ENCODE results near the gene DPY19L3.
"Not testable (repeated sequence)": the region's sequence is repeated elsewhere in the genome, so short reads cannot be mapped to it uniquely, and the experiment has no call there.

Gene DPY19L3

DNA sequence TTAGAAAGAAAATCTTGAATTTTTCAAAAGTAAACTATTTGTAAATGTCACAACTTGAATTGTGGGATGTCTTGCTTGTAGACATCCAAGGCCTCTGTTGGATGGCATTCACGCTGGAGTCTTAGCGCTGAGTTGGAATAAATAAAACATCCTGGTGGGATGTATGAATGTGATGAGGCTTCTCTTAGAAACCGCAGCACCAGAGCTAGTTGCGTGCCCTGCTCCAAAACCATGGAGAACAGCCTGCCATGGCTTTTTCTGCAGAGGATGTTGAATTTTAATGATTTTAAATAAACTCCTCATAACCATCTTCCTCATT lies 70.4 kb downstream of the DPY19L3 start:
- H3K4me3 ChIP-seq (ENCODE audit: low read length), result no peak overlapping the region
- H3K4me1 ChIP-seq (ENCODE audit: control insufficient read depth, insufficient read depth, low read length), result no peaks in the 10 kb centered on the region
- no peak overlapping the region for H3K4me2 ChIP-seq (ENCODE audit: low read length)
- H3K27me3 ChIP-seq (ENCODE audit: control insufficient read depth, insufficient read depth, low read length), result no peaks in the 10 kb centered on the region
- H3K9me3 ChIP-seq (replicated peaks; ENCODE audit: low read length), result no peaks in the 10 kb centered on the region
- H3K36me3 ChIP-seq (ENCODE audit: insufficient read depth, low read length), result peaks cover 44% of the 10 kb centered on the region
- H3K9ac ChIP-seq (ENCODE audit: low read depth, low read length), result no peak overlapping the region

DNA sequence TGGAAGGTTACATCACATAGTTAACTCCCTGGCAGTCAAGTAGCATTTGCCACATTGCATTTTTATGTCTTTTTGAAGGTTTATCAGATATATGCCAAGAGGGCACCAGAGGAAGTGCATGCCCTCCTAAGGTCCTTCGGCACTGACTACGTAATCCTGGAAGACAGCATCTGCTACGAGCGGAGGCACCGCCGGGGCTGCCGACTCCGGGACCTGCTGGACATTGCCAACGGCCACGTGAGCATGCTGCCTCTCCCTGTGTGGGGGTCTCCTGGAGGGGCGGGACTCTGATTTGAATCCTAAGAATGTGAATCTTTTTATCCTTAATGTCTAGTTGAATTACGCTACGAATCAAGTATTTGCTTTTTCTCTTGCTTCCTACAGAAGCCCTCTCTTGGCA lies 74.8 kb downstream of the DPY19L3 start:
- Histone ChIP-seq H3K4me1 (ENCODE audit: control insufficient read depth, insufficient read depth, low read length) (no peaks in the 10 kb centered on the region), H3K9ac (ENCODE audit: low read depth, low read length) (no peak overlapping the region), H3K9me3 (replicated peaks; ENCODE audit: low read length) (no peaks in the 10 kb centered on the region), H3K4me3 (ENCODE audit: low read length) (no peak overlapping the region), H3K27me3 (ENCODE audit: control insufficient read depth, insufficient read depth, low read length) (no peaks in the 10 kb centered on the region), H3K4me2 (ENCODE audit: low read length) (no peak overlapping the region), H3K36me3 (ENCODE audit: insufficient read depth, low read length) (peaks cover 59% of the 10 kb centered on the region)

DNA sequence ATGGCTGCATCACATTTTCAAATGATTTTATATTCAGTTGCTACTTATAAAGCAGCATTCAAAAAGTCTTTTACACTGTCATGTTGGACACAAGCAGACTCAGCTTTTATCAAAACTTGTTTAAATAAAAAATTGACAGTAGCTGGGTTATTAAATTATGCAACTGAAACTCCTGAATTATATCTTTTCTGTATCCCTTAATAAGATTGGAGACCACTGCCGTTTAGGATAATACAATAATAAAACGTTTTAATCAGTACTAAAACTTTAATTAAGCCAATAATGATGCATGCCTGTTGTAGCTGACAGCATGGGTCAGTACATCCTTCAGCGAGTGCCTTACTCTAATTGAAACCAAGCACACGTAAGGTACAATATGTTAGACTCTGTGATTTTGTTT lies 78.0 kb downstream of the DPY19L3 start:
- H3K4me2 ChIP-seq (ENCODE audit: low read length), result no peak overlapping the region
- H3K36me3 ChIP-seq (ENCODE audit: insufficient read depth, low read length), result peaks cover 69% of the 10 kb centered on the region
- H3K9ac ChIP-seq (ENCODE audit: low read depth, low read length), result no peak overlapping the region
- no peaks in the 10 kb centered on the region for H3K9me3 ChIP-seq (replicated peaks; ENCODE audit: low read length)
- no peaks in the 10 kb centered on the region for H3K4me1 ChIP-seq (ENCODE audit: control insufficient read depth, insufficient read depth, low read length)
- no peaks in the 10 kb centered on the region for H3K27me3 ChIP-seq (ENCODE audit: control insufficient read depth, insufficient read depth, low read length)
- no peak overlapping the region for H3K4me3 ChIP-seq (ENCODE audit: low read length)

DNA sequence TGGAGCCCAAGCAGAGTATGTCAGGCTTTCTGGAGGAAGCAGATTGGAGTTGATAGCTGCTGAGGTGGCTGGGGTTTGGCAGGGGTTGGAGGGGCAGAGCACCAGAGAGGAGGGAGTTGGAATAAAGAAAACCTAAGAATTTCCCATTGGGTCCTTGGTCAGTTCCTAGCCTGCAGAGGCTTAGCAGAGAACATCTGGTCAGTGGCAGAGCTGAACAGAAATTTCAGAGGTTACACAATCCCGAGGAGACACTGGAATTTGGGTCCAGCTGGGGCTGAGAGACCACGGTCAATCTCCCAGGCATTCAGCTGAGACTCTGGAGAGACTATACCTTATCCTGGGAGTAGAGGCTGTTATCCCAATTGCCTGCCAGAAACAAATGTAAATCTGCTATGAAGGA lies 84.4 kb downstream of the DPY19L3 start:
- peaks cover 25% of the 10 kb centered on the region for H3K36me3 ChIP-seq (ENCODE audit: insufficient read depth, low read length)
- H3K9ac ChIP-seq (ENCODE audit: low read depth, low read length), result no peak overlapping the region
- H3K27me3 ChIP-seq (ENCODE audit: control insufficient read depth, insufficient read depth, low read length), result no peaks in the 10 kb centered on the region
- H3K4me2 ChIP-seq (ENCODE audit: low read length), result no peak overlapping the region
- no peaks in the 10 kb centered on the region for H3K4me1 ChIP-seq (ENCODE audit: control insufficient read depth, insufficient read depth, low read length)
- no peak overlapping the region for H3K4me3 ChIP-seq (ENCODE audit: low read length)
- H3K9me3 ChIP-seq (replicated peaks; ENCODE audit: low read length), result no peaks in the 10 kb centered on the region

DNA sequence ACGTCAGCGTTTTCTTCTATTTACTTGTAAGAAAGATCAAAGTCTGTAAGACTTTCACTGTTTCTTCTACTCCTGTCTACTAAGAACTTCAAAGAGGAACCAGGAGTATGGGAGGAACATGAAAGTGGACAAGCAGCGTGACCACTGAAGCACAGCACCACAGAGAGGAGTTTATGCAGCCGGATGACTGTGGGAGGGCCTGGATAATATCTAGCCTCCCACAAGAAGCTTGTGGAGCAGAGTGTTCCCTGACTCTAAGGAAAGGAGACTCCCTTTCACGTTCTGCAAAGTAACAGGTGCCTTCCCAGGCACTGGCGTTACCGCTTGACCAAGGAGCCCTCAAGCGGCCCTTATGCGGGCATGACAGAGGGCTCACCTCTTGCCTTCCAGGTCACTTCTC lies 91.8 kb downstream of the DPY19L3 start:
- no peak overlapping the region for H3K4me3 ChIP-seq (ENCODE audit: low read length)
- no peaks in the 10 kb centered on the region for H3K36me3 ChIP-seq (ENCODE audit: insufficient read depth, low read length)
- no peak overlapping the region for H3K4me2 ChIP-seq (ENCODE audit: low read length)
- no peaks in the 10 kb centered on the region for H3K9me3 ChIP-seq (replicated peaks; ENCODE audit: low read length)
- no peak overlapping the region for H3K9ac ChIP-seq (ENCODE audit: low read depth, low read length)
- H3K27me3 ChIP-seq (ENCODE audit: control insufficient read depth, insufficient read depth, low read length), result peaks cover 5% of the 10 kb centered on the region
- no peaks in the 10 kb centered on the region for H3K4me1 ChIP-seq (ENCODE audit: control insufficient read depth, insufficient read depth, low read length)

DNA sequence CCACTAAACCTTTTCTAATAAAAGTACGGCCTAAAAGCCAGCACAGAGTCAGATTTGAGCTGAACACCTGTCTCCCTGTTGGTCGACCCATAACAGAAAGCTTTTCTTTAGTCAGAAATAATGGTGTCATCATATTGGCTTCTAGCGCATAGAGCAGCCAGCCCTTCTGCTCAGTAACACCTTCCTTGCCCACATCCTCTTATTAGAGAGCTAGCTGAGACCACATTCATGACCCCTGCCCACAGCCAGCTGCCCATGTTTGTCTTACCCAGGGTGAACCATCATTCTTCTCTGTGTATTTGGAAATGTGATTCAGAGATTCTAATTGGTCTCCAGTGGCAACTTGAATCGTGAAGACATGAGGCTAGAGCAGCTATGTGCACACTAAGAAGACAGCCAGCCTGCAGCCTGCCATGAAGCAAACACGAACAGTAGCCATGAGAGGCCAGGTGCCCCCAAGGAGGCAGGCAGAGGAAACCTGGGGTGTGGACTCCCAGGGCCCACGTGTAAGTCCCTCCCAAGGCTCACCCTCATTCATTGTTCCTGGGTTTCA lies 93.2 kb downstream of the DPY19L3 start:
- no peaks in the 10 kb centered on the region for H3K36me3 ChIP-seq (ENCODE audit: insufficient read depth, low read length)
- H3K9me3 ChIP-seq (replicated peaks; ENCODE audit: low read length), result no peaks in the 10 kb centered on the region
- no peak overlapping the region for H3K4me3 ChIP-seq (ENCODE audit: low read length)
- no peak overlapping the region for H3K9ac ChIP-seq (ENCODE audit: low read depth, low read length)
- no peaks in the 10 kb centered on the region for H3K4me1 ChIP-seq (ENCODE audit: control insufficient read depth, insufficient read depth, low read length)
- no peak overlapping the region for H3K4me2 ChIP-seq (ENCODE audit: low read length)
- peaks cover 5% of the 10 kb centered on the region for H3K27me3 ChIP-seq (ENCODE audit: control insufficient read depth, insufficient read depth, low read length)

DNA sequence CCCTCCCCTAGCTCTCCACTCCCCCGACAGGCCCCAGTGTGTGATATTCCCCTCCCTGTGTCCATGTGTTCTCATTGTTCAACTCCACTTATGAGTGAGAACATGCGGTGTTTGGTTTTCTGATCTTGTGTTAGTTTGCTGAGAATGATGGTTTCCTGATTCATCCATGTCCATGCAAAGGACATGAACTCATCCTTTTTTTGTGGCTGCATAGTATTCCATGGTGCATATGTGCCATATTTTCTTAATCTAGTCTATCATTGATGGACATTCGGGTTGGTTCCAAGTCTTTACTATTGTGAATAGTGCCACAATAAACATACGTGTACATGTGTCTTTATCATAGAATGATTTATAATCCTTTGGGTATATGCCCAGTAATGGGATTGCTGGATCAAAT lies 106.9 kb downstream of the DPY19L3 start:
- not testable (repeated sequence) for H3K4me2 ChIP-seq (ENCODE audit: low read length); H3K9me3 ChIP-seq (replicated peaks; ENCODE audit: low read length); H3K4me3 ChIP-seq (ENCODE audit: low read length); H3K36me3 ChIP-seq (ENCODE audit: insufficient read depth, low read length); H3K9ac ChIP-seq (ENCODE audit: low read depth, low read length); H3K27me3 ChIP-seq (ENCODE audit: control insufficient read depth, insufficient read depth, low read length); H3K4me1 ChIP-seq (ENCODE audit: control insufficient read depth, insufficient read depth, low read length)

DNA sequence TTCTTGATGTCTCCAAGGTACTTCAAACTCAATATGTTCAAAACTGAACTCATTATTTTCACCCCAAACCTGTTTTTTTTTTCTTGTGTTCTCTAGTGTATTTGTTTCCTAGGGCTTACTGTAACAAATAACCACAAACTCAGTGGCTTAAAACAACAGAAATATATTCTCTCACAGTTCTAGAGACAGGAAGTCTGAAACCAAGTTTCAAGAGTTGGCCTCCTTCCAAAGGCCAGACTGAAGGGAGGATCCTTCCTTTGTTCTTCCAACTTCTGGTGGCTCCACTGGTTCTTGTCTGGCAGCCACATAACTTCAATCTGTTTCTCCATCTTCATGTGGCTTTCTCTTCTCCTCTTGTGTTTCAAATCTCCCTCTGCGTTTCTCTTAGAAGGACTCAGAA lies 113.5 kb downstream of the DPY19L3 start:
- no peak overlapping the region for H3K9ac ChIP-seq (ENCODE audit: low read depth, low read length)
- H3K36me3 ChIP-seq (ENCODE audit: insufficient read depth, low read length), result no peaks in the 10 kb centered on the region
- H3K4me2 ChIP-seq (ENCODE audit: low read length), result no peak overlapping the region
- no peaks in the 10 kb centered on the region for H3K4me1 ChIP-seq (ENCODE audit: control insufficient read depth, insufficient read depth, low read length)
- H3K27me3 ChIP-seq (ENCODE audit: control insufficient read depth, insufficient read depth, low read length), result peaks cover 8% of the 10 kb centered on the region
- H3K4me3 ChIP-seq (ENCODE audit: low read length), result no peak overlapping the region
- H3K9me3 ChIP-seq (replicated peaks; ENCODE audit: low read length), result no peaks in the 10 kb centered on the region

DNA sequence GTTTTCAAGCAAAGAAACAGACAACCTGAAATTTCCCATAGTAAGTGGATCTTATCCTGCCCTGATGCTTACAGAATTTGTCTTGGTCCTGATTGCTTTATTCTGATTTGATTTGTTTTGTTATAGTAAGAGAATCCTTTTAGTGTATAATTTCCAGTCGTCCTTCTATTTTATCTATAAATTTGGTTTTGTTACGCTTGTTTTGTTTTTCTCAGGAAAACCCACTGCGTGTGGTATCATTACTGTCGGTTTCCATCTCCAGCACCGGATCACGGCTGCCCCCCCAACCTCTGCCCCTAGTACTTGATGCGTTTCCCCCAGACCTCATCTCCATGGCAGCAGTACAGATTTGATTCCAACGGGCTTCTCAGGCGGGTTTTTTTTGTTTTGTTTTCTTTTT lies 117.4 kb downstream of the DPY19L3 start:
- no peaks in the 10 kb centered on the region for H3K36me3 ChIP-seq (ENCODE audit: insufficient read depth, low read length)
- no peak overlapping the region for H3K4me2 ChIP-seq (ENCODE audit: low read length)
- no peaks in the 10 kb centered on the region for H3K4me1 ChIP-seq (ENCODE audit: control insufficient read depth, insufficient read depth, low read length)
- peaks cover 8% of the 10 kb centered on the region for H3K27me3 ChIP-seq (ENCODE audit: control insufficient read depth, insufficient read depth, low read length)
- H3K9me3 ChIP-seq (replicated peaks; ENCODE audit: low read length), result no peaks in the 10 kb centered on the region
- no peak overlapping the region for H3K9ac ChIP-seq (ENCODE audit: low read depth, low read length)
- H3K4me3 ChIP-seq (ENCODE audit: low read length), result no peak overlapping the region

DNA sequence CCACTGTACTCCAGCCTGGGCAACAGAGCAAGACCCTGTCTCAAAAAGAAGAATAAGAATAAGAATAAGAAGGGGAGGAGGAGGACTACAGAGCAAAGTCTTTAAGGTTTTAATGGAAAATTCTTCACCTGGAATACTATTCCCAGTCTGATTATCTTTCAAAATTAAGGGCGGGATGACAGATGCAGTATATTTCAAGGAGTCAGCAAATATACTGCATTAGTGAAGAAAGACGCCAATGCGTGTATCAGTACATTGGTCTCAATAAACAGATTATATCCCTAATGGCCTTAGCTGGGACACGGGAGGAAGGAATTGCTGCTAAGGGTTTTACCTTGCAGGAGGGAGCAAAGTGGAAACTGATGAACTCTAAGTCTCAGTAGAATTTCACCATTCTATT lies 121.3 kb downstream of the DPY19L3 start:
- H3K9ac ChIP-seq (ENCODE audit: low read depth, low read length), result no peak overlapping the region
- no peak overlapping the region for H3K4me2 ChIP-seq (ENCODE audit: low read length)
- no peak overlapping the region for H3K4me3 ChIP-seq (ENCODE audit: low read length)
- H3K36me3 ChIP-seq (ENCODE audit: insufficient read depth, low read length), result no peaks in the 10 kb centered on the region
- no peaks in the 10 kb centered on the region for H3K27me3 ChIP-seq (ENCODE audit: control insufficient read depth, insufficient read depth, low read length)
- H3K9me3 ChIP-seq (replicated peaks; ENCODE audit: low read length), result no peaks in the 10 kb centered on the region
- no peaks in the 10 kb centered on the region for H3K4me1 ChIP-seq (ENCODE audit: control insufficient read depth, insufficient read depth, low read length)

DNA sequence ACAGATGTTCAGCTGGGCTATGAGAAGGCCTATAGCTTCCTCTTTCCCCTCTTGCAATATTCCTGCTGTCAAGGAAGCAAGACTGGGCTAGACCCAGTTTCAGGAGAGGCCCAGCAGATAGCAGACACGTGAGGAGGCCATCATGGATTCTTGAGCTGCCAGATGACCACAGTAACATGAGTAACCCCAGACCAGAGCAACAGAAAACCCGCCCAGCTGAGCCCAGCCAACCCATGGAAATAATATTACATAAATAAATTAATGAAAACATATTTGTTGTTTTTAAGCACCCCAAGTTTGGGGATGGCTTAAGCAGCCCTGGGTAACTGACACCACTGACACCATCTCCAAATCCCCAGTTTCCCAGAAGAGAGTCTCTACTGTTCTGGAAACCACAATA lies 125.2 kb downstream of the DPY19L3 start:
- Histone ChIP-seq H3K4me1 (ENCODE audit: control insufficient read depth, insufficient read depth, low read length) (no peaks in the 10 kb centered on the region), H3K36me3 (ENCODE audit: insufficient read depth, low read length) (no peaks in the 10 kb centered on the region), H3K9me3 (replicated peaks; ENCODE audit: low read length) (no peaks in the 10 kb centered on the region), H3K9ac (ENCODE audit: low read depth, low read length) (no peak overlapping the region), H3K27me3 (ENCODE audit: control insufficient read depth, insufficient read depth, low read length) (no peaks in the 10 kb centered on the region), H3K4me3 (ENCODE audit: low read length) (no peak overlapping the region), H3K4me2 (ENCODE audit: low read length) (no peak overlapping the region)

DNA sequence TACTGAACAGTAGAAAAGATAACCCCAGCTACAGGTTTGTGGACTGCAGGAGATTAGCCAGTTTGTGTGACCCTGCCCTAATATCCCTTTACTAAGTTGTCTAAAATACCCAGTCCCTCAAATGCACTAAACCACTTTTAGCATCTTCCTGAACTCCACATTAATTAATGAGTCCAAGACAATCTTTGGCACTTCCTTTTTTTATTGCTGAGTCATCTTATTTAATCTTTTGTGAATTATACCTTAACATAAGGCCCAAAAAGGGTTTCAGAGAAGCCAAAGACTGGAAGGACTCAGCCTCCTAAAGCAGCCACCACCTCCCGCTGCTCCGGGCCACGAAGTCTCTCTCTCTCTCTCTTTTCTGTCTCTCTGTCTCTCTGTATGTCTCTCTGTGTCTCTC lies 126.7 kb downstream of the DPY19L3 start:
- Histone ChIP-seq H3K4me2 (ENCODE audit: low read length) (no peak overlapping the region), H3K4me1 (ENCODE audit: control insufficient read depth, insufficient read depth, low read length) (no peaks in the 10 kb centered on the region), H3K36me3 (ENCODE audit: insufficient read depth, low read length) (no peaks in the 10 kb centered on the region), H3K4me3 (ENCODE audit: low read length) (no peak overlapping the region), H3K9ac (ENCODE audit: low read depth, low read length) (no peak overlapping the region), H3K27me3 (ENCODE audit: control insufficient read depth, insufficient read depth, low read length) (no peaks in the 10 kb centered on the region), H3K9me3 (replicated peaks; ENCODE audit: low read length) (no peaks in the 10 kb centered on the region)

All from skeletal muscle satellite cell (primary cell).